GM18868 (cell line): ENCODE data around the gene EXOC4.
A peak's percentile ranks its signal among the peaks of the same experiment; 100 is the strongest.
"Not testable (repeated sequence)": the region's sequence is repeated elsewhere in the genome, so short reads cannot be mapped to it uniquely, and the experiment has no call there.

ENCODE experiments used
- ATAC-seq: cut with Tn5 transposase; IDR thresholded peaks from one replicate; pipeline ENCODE4 v1.9.1; 2021; ENCODE audit warnings: mild to moderate bottlenecking, moderate library complexity; ENCODE audit not compliant: unreplicated experiment

EXOC4 gene

GRCh38 chr7:134044682-134045081, 791.8 kb downstream of the EXOC4 start:
- ATAC-seq: no peak

GRCh38 chr7:134045716-134046115, 792.8 kb downstream of the EXOC4 start:
- ATAC-seq: peak; percentile 71

GRCh38 chr7:134046594-134047128, 793.8 kb downstream of the EXOC4 start:
- no peak for ATAC-seq

GRCh38 chr7:134047675-134048074, 794.8 kb downstream of the EXOC4 start:
- ATAC-seq: no peak

- ATAC-seq: no peak
These were observed 795.3 kb downstream of the EXOC4 start for GRCh38 chr7:134048166-134048565.

GRCh38 chr7:134051020-134051419, 798.1 kb downstream of the EXOC4 start:
- ATAC-seq: no peak

GRCh38 chr7:134056816-134057215, 803.9 kb downstream of the EXOC4 start:
- ATAC-seq: no peak

GRCh38 chr7:134058521-134058920, 805.6 kb downstream of the EXOC4 start:
- ATAC-seq: no peak

GRCh38 chr7:134058980-134059379, 806.1 kb downstream of the EXOC4 start:
- ATAC-seq: no peak

- ATAC-seq: no peak
These were observed 807.0 kb downstream of the EXOC4 start for GRCh38 chr7:134059921-134060320.

GRCh38 chr7:134060874-134061273, 808.0 kb downstream of the EXOC4 start:
- no peak for ATAC-seq

- no peak for ATAC-seq
These were observed 809.6 kb downstream of the EXOC4 start for GRCh38 chr7:134062460-134062859.

- ATAC-seq: no peak
These were observed 812.5 kb downstream of the EXOC4 start for GRCh38 chr7:134065415-134065814.

GRCh38 chr7:134067164-134067563, 814.3 kb downstream of the EXOC4 start:
- ATAC-seq: no peak

GRCh38 chr7:134068670-134069069, 815.8 kb downstream of the EXOC4 start:
- ATAC-seq: no peak

- no peak for ATAC-seq
These were observed 816.3 kb downstream of the EXOC4 start for GRCh38 chr7:134069187-134069586.

- no peak for ATAC-seq
These were observed 817.8 kb downstream of the EXOC4 start for GRCh38 chr7:134070673-134071072.

GRCh38 chr7:134071355-134072331, 818.8 kb downstream of the EXOC4 start:
- ATAC-seq: peak; percentile 96

GRCh38 chr7:134073276-134073675, 820.4 kb downstream of the EXOC4 start:
- ATAC-seq: no peak

- no peak for ATAC-seq
These were observed 822.9 kb downstream of the EXOC4 start for GRCh38 chr7:134075799-134076198.

GRCh38 chr7:134077560-134077959, 824.7 kb downstream of the EXOC4 start:
- ATAC-seq: not testable (repeated sequence)

GRCh38 chr7:134078991-134079390, 826.1 kb downstream of the EXOC4 start:
- no peak for ATAC-seq
